Brain microvascular endothelial cell (primary cell): ENCODE data around the gene C11orf52.

ENCODE experiments used
- DNase-seq: peaks from one replicate; pipeline ENCODE4 v3.0.0-alpha.2; 2020
- H3K27ac ChIP-seq: fragments of 250-450 bp; sonication (Bioruptor Pico); 2 replicates; pipeline ENCODE4 v1.5.1; 2020; ENCODE audit warnings: mild to moderate bottlenecking, moderate library complexity
- H3K27me3 ChIP-seq: fragments of 250-450 bp; sonication (Bioruptor Pico); replicated peaks from 2 replicates; pipeline ENCODE4 v1.5.1; 2020; ENCODE audit warnings: mild to moderate bottlenecking
- H3K36me3 ChIP-seq: fragments of 250-450 bp; sonication (Bioruptor Pico); replicated peaks from 2 replicates; pipeline ENCODE4 v1.5.1; 2020; ENCODE audit warnings: mild to moderate bottlenecking
- H3K4me3 ChIP-seq: 2 replicates; pipeline ENCODE4 v1.5.1; 2011; ENCODE audit warnings: low read depth, mild to moderate bottlenecking, control low read depth, low read length, moderate library complexity
- in situ Hi-C: cut with HindIII; loops from 2 replicates; pipeline ENCODE4 v1.10.0; 2017; ENCODE audit warnings: low sequenced_read_pairs, low pct_ligation_motif_present
- TF ChIP-seq, protein P1 (sequence below): IDR thresholded peaks from 2 replicates; pipeline ENCODE4 v1.5.1; 2011; ENCODE audit warnings: low read depth, mild to moderate bottlenecking, moderate library complexity, low read length, control low read depth, inconsistent platforms; ENCODE audit errors: missing control alignments

The C11orf52 gene

DNA sequence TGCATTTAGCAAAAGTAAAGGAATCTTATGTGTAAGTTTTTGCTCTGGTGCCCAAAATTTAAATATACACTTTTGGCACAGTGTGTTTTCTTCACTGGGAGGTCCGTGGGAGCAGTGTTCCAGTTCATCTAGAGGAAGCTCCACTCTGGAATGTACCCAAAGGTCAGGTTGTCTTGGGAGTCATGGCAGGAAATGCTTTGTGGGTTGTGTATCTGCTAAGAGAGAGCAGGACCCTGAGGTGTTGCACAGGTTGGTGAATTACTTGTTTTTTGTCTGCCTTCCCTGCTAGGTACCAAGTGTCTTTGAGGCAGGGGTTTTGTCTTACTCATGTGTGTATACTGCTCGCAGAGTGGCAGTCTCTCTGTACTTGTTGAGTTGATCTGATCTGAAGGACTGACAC lies 55.7 kb downstream of the C11orf52 start:
- TF ChIP-seq, protein P1, sequence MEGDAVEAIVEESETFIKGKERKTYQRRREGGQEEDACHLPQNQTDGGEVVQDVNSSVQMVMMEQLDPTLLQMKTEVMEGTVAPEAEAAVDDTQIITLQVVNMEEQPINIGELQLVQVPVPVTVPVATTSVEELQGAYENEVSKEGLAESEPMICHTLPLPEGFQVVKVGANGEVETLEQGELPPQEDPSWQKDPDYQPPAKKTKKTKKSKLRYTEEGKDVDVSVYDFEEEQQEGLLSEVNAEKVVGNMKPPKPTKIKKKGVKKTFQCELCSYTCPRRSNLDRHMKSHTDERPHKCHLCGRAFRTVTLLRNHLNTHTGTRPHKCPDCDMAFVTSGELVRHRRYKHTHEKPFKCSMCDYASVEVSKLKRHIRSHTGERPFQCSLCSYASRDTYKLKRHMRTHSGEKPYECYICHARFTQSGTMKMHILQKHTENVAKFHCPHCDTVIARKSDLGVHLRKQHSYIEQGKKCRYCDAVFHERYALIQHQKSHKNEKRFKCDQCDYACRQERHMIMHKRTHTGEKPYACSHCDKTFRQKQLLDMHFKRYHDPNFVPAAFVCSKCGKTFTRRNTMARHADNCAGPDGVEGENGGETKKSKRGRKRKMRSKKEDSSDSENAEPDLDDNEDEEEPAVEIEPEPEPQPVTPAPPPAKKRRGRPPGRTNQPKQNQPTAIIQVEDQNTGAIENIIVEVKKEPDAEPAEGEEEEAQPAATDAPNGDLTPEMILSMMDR, result no peak
- no peaks in the 10 kb centered on the region for H3K36me3 ChIP-seq
- no peaks in the 10 kb centered on the region for H3K27me3 ChIP-seq
- H3K4me3 ChIP-seq, result no peak overlapping the region
- H3K27ac ChIP-seq, result no peak overlapping the region
- in situ Hi-C loops, result no loop called here
- DNase-seq, result no peak

DNA sequence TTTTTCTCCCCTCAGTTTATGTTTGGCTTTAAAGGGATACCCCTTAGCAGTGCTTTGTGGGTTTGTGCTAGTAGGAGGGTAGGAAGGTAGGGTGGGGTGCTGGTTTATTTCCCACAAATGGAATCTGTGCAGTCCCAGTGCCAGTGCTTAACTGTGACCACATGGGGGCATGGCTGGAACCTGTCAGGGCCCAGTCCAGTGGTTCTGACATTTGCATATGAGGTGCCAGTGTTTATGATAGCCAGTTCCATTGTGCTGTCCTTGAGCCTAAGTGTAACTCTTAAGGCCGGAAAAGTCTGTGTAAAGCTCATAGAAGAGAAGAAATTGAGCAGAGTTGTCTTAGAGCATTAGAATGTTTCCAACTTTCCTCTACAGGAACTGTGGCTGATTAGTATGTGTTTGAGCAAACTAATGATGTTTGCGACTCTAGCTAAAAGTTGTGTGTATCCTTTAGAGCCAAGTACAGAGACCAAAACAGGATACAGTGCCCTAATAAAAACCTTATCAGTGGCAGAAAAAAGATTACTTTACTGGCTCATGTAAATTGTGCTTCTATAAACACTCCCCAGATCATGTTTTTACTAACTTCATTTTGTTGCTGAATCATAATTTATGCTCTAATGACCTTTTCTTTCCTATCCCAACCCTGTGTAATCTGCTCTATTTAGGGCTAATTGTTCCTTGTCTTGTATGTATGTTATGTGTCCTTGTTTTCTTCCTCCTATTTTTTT lies 56.5 kb downstream of the C11orf52 start:
- Histone ChIP-seq H3K27ac (no peak overlapping the region), H3K27me3 (no peaks in the 10 kb centered on the region), H3K4me3 (no peak overlapping the region), H3K36me3 (no peaks in the 10 kb centered on the region)
- no peak for DNase-seq
- in situ Hi-C loops, result no loop called here
- TF ChIP-seq, protein P1, result no peak

DNA sequence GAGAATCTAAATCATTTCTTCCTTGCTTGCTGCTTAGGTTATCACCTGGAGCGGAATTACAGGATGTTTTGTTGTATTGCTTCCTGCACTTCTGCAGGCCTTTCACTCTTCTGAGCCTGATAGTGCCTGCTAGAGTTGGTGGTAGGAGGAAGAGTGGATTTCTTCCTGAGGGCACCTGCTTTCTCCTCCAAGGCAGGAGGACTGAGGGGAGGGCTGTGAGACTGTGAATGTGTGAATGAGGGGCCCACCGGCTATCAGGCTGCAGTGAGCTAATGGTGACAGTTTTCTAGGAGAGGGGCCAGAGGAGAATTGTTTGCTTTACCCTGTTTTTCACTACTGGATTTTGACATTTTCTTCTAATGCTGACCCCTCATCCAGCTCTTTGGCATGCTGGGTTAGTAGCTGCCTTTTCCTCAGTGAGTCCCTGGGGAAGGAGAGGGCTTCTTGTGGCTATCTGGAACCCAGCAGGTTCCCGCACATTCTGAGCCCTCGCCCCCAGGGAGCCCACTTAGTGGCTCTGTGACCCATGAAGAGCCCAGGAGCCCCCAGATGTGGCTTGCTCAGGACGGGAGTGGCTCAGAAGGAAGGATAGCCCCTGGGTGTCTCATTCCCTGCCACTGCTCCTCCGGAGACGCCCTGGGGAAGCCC lies 57.5 kb downstream of the C11orf52 start:
- TF ChIP-seq, protein P1, result no peak
- Histone ChIP-seq H3K27me3 (no peaks in the 10 kb centered on the region), H3K27ac (no peak overlapping the region), H3K36me3 (peaks cover 5% of the 10 kb centered on the region), H3K4me3 (peak overlapping the region; percentile 76)
- DNase-seq, result no peak
- in situ Hi-C loops, result no loop called here
